Stimulated activated CD8-positive, alpha-beta memory T cell treated with anti-CD3 and anti-CD28 coated beads, Interleukin-2, amount 100 ng/mL, for 1 hour (primary cell): ENCODE data around the gene SEZ6L.

Experiments used
- DNase-seq, 2 donors: peaks; one replicate each; pipeline ENCODE4 v3.0.0-alpha.2; 2020; ENCODE audit warnings: low read depth in 2 of 2

Gene SEZ6L

DNA sequence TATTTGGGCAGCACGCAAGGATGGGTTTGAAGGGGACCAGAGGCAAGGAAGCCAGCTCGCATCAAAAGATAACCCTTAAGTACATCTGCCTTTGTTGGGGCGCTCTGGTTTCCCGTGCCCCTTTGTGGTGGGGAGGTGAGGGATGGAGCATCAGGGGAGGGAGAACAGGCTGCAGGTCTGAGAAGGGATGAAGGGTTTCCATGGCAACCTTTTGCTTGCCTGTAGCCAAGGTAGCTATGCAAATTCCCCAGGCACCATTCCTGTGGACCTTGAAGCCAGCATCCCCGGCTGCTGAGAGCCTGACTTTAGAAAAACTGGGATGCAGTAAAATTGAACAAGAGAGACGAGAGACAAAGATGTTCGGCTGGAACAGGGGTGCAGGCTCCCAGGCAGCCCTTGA, 75.7 kb downstream of the SEZ6L start:
- no peak for DNase-seq

DNA sequence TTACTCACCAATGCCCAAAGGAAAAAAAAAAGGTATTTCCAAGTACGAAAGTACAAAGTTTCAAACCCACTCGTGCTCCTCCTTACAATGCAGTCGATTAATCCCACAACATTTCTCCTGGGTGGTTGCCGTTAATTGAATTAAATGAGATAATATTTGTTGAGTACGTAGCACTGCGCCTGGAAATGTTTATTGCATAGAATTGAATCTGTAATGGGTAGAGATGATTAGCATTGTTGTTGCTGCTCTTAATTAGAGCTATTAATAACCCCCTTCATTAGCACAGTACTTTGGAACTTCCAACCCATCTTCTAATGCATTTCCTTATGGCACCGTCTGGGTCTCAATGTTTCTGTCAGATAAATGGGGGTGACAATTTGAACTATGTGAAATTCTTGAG, 77.3 kb downstream of the SEZ6L start:
- DNase-seq: no peak

- DNase-seq: no peak
Measured at GRCh38 chr22:26251869-26252268, 82.6 kb downstream of the SEZ6L start.

GRCh38 chr22:26259510-26259909, 90.2 kb downstream of the SEZ6L start:
- DNase-seq: no peak

- DNase-seq: no peak
Measured at GRCh38 chr22:26264162-26264561, 94.9 kb downstream of the SEZ6L start.

GRCh38 chr22:26265281-26265680, 96.0 kb downstream of the SEZ6L start:
- no peak for DNase-seq

DNA sequence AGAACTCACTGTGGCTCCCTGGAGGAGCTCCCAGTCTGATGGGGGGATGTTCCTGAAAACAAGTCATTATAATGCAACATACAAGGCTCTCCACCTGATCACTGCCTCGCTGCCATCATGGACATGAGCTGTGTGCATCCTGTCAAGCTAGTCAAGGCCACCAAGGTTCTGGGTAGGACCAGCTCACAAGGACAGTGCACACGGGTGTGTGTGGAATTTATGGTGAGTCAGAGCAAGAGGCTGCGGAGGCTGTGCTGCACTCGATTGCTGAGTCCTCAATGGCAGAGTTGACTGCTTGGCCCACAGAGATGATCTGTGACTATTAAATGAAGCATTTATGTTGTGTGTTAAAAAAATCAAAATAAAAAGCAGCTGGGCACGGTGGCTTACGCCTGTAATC, 96.6 kb downstream of the SEZ6L start:
- DNase-seq: no peak

DNA sequence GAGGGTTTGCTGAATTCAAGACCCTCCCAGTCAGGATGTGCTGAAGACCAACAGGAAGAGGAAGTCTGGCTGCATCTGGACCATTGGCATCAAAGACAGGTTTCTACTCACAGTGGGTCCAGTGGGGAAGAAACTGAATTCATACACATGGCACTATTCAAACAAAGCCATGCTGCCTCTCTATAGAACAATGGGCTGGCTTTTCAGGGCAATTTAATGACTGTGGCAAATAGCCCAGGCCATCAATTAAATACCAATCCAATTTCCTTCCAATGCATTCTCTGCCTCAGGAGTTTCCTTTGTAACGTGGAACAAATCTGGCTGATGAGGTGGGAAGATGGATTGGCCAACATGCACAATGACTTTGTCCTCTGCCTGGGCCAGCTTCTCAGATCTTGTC, 98.6 kb downstream of the SEZ6L start:
- no peak for DNase-seq

DNA sequence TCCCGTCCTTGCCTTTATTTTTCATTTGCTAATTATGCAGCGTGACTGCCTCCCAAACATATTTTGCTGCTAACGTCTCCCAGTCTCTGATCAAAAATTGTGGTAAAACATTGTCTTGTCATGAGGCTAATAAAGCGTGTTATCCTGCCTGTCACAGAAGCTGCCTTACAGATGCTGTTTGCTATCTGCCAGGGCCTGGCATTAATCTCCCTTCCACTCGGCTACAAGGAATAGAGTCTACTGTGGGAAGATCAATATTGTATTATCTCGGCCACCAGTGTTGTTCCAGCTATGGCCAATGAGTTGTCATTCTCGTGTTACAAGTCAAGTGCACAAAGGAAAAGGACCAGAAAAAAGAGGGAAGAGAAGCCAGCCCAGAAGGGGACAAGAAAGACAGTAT, 100.3 kb downstream of the SEZ6L start:
- no peak for DNase-seq

- no peak for DNase-seq
Measured at GRCh38 chr22:26271427-26271826, 102.2 kb downstream of the SEZ6L start.

GRCh38 chr22:26273011-26273675, 103.9 kb downstream of the SEZ6L start:
- DNase-seq: no peak

DNA sequence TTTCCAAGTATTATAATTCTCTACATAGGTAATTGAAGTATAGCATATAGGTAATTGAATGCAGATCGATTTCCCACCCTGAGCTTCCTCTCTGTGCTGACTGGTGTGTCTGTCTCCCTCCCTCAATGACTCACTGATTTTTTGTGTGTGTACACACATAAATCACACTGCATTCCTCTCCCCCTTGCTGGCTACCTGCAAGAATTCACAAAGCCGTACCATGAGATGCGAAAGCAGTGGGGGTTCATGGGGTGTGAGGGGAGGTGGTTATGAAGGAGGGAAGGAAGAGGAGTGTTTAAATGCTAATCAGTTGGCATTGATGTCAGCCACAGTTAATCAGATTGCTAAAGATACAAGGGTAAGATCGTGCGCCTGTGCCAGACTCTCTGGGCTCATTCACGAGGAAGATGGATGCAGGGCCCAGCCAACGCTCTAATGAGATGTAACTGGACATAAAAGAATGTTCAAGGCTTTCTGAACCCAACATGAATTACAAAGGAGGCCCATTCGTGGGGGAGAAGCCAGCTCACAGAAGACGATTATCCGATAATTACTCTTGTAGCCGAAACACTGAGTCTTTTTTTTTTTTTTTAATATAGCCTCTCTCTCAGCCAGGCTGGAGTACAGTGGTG, 107.4 kb downstream of the SEZ6L start:
- DNase-seq: no peak

DNA sequence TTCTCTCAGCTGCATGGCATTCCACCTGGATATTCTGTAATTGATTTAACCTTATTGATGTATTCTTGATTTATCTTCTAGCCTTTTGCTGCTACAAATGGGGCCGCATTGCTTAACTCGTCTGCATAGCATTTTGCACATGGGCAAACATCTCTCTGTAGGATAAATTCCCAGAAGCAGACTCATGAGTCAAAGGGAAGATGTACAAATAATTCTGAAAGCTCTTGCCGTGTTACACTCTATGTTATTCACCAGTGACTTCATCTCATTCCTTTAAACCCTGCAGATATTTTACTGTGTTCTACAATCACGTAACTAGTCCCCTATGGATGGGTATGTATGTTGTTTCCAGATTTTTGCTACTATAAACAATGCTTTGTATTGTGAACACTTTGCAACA, 112.7 kb downstream of the SEZ6L start:
- no peak for DNase-seq

GRCh38 chr22:26283330-26283729, 114.1 kb downstream of the SEZ6L start:
- no peak for DNase-seq

- DNase-seq: no peak
Measured at GRCh38 chr22:26285632-26286031, 116.4 kb downstream of the SEZ6L start.

DNA sequence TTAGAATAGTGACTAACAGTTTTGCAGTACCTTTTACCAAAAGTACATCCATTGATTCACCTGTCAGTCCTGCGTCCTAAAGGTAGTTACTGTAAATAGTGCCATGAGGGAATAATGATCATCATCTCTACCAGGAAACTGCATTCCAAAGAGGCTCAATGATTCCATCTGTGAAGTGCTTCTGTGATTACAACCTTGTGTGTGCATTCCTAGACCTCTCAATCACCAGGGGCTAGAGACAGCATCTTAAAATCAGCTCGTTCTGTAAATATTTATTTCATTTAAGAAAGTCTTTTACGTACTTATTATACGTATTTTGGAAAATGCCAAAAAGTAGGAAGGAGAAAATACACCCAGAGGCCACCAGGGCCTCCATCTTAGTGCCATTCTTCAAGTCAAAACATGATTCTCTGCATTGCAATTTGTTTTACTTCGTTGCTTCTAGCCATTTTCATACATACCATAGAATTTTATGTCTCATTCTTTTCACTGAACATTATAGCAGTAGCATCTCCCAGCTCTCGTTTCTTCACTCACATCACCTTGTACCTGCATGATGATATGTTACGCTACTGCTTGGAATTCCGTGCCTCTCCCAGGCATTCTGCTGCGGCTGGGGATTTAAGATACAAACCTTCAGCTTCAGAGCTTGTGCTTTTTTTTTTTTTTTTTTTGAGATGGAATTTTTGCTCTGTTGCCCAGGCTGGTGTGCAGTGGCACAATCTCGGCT, 117.0 kb downstream of the SEZ6L start:
- DNase-seq: no peak

DNA sequence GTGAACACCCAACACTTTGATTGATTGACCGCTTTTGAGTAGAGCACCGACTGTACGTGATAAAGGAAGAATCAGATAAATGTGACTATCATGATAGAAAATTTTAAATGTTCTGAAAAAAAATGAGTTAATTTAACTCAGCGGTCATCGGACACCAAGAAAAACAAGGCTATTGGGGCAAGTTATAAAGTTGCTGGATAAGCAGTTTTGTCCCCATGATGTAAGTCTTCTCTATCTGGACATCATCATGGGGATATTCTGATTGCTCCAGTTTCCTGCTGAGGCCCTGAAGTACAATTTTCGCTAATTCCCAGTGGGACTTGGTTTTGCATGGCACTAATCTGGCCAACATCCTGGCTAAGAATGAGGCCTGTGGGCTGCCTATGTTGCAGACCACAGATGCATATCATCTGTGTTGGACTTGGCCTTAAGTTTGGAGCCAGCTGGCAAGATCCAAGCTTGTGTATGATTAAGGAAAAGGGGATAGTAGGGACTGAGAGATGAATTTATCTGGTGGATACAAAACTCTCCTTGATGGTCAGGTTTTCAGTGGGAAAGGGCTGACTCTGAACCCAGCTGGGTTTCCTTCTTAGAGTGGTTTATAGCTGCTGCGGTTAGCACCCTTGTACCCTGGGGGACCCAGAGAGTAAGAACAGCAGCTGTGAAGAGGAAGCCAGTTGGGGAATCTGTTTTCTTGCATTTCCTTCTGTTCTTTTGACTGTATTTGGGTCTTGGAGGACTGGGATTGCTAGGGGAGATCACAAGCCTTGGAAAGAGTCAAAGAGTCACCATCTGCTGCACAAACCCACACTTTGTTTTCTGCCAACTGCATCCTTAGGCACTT, 118.3 kb downstream of the SEZ6L start:
- no peak for DNase-seq

GRCh38 chr22:26289611-26290101, 120.4 kb downstream of the SEZ6L start:
- DNase-seq: no peak

DNA sequence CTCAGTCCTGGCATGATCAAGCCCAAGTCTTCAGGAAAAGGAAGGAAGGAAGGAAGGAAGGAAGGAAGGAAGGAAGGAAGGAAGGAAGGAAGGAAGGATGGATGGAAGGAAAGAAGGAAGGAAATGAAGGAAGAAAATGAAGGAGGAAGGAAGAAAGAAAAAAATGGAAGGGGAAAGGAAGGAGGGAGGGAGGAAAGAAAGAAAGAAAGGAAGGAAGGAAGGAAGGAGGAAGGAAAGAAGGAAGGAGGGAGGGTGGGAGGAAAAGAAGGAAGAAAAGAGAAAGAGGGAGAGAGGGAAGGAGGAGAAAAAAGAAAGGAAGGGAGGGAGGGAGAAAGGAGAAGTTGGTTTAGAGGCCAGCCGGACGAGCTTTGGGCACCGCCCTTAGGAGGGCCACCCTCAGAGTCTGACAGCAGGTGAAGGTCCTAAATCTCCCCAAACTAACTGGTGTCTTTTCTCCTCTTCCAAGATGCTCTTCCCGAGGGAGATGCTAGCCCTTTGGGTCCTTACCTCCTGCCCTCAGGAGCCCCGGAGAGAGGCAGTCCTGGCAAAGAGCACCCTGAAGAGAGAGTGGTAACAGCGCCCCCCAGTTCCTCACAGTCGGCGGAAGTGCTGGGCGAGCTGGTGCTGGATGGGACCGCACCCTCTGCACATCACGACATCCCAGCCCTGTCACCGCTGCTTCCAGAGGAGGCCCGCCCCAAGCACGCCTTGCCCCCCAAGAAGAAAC, 122.8 kb downstream of the SEZ6L start:
- no peak for DNase-seq

- no peak for DNase-seq
Measured at GRCh38 chr22:26292667-26292995, 123.4 kb downstream of the SEZ6L start.

- DNase-seq: no peak
Measured at GRCh38 chr22:26295563-26296126, 126.4 kb downstream of the SEZ6L start.
